Stomach smooth muscle (tissue), 2 donors: Measurements from ENCODE around the gene FMN1.

Experiments used
- H3K27ac ChIP-seq: one replicate; pipeline ENCODE4 v1.7.0; 2013; ENCODE audit warnings: mild to moderate bottlenecking, low read length, inconsistent platforms
- H3K27me3 ChIP-seq, 2 donors: one replicate each; pipeline ENCODE4 v1.7.0; 2013; ENCODE audit warnings: low read length in 2 of 2; ENCODE audit not compliant: insufficient read depth in 2 of 2, control insufficient read depth in 1 of 2
- H3K36me3 ChIP-seq, 2 donors: one replicate each; pipeline ENCODE4 v1.7.0; 2013; ENCODE audit warnings: low read length in 2 of 2; ENCODE audit not compliant: control insufficient read depth in 2 of 2, insufficient read depth in 2 of 2
- H3K4me1 ChIP-seq: one replicate; pipeline ENCODE4 v1.7.0; 2013; ENCODE audit warnings: low read length; ENCODE audit not compliant: control insufficient read depth, insufficient read depth
- H3K4me3 ChIP-seq, 2 donors: one replicate each; pipeline ENCODE4 v1.7.0; 2013; ENCODE audit warnings: low read length in 2 of 2
- H3K9ac ChIP-seq, 2 donors: one replicate each; pipeline ENCODE4 v1.7.0; 2013; ENCODE audit warnings: low read length in 2 of 2, mild to moderate bottlenecking in 1 of 2
- H3K9me3 ChIP-seq, 2 donors: one replicate each; pipeline ENCODE4 v1.7.0; 2013; ENCODE audit warnings: low read length in 2 of 2; ENCODE audit not compliant: control insufficient read depth in 2 of 2
- donor health status: healthy.
- donor health status: Pancreatic carcinoma.

The FMN1 gene, protein sequence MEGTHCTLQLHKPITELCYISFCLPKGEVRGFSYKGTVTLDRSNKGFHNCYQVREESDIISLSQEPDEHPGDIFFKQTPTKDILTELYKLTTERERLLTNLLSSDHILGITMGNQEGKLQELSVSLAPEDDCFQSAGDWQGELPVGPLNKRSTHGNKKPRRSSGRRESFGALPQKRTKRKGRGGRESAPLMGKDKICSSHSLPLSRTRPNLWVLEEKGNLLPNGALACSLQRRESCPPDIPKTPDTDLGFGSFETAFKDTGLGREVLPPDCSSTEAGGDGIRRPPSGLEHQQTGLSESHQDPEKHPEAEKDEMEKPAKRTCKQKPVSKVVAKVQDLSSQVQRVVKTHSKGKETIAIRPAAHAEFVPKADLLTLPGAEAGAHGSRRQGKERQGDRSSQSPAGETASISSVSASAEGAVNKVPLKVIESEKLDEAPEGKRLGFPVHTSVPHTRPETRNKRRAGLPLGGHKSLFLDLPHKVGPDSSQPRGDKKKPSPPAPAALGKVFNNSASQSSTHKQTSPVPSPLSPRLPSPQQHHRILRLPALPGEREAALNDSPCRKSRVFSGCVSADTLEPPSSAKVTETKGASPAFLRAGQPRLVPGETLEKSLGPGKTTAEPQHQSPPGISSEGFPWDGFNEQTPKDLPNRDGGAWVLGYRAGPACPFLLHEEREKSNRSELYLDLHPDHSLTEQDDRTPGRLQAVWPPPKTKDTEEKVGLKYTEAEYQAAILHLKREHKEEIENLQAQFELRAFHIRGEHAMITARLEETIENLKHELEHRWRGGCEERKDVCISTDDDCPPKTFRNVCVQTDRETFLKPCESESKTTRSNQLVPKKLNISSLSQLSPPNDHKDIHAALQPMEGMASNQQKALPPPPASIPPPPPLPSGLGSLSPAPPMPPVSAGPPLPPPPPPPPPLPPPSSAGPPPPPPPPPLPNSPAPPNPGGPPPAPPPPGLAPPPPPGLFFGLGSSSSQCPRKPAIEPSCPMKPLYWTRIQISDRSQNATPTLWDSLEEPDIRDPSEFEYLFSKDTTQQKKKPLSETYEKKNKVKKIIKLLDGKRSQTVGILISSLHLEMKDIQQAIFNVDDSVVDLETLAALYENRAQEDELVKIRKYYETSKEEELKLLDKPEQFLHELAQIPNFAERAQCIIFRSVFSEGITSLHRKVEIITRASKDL (N-terminal part only)

DNA sequence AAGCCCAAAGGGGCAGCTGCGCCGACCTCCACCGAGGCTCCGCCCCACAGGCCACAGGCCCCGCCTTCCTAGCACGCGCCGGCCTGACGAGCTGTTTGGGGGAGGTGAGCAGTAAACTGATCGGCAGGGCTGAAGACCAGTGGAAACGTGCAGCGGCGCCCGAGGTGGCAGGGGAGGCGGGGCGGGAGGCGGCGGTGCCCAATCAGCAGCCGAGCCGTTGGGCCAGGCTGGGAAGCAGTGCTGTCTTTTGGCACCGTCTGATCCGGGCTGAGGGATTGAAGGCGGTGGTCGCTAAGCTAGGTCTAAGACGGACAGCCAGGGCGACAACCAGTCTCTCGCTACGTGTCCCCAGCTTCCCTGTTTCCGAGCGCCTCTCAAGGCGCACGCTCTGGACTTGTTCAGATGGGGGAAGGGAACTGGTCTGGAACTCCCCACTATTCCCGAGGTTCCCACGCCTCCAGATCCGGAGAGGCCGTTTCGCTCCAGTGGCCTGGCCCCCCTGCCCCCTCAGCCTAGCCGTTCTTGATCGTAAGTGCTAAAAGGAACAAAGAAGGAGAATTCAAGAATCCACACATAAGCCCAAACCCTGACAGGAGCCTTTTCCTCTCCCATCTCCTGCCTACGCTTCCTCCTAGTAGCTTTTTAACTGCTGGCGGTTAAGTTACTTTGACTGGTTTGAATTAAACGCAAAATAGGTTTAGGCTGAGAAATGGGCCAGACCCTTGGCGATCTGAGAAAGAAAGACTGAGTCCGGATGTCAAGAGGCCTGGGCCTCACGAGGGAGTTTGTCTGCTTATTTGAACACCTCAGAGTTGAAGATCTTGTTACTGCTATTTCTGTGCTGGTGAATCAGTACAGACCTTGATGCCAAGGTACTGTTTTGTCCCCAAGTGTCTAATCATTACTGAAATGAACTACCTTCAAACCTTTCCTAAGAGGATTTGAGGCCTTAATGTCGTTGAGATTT, at the start of gene FMN1:
Gene FMN1 (minus strand): TSS at position 11 of the 967 bp plus-strand sequence. CDS start 39,800 bp downstream, outside the sequence.
- H3K27me3 ChIP-seq: no peaks in the 10 kb centered on the region
- H3K36me3 ChIP-seq: no peaks in the 10 kb centered on the region
- no peaks in the 10 kb centered on the region for H3K9me3 ChIP-seq
- H3K4me1 ChIP-seq: peaks cover 10% of the 10 kb centered on the region
- H3K27ac ChIP-seq: peak within 1 kb of the TSS; percentile 64
- H3K4me3 ChIP-seq: peak within 1 kb of the TSS; percentile 79 to 86
- H3K9ac ChIP-seq: peak within 1 kb of the TSS; percentile 74 to 86

DNA sequence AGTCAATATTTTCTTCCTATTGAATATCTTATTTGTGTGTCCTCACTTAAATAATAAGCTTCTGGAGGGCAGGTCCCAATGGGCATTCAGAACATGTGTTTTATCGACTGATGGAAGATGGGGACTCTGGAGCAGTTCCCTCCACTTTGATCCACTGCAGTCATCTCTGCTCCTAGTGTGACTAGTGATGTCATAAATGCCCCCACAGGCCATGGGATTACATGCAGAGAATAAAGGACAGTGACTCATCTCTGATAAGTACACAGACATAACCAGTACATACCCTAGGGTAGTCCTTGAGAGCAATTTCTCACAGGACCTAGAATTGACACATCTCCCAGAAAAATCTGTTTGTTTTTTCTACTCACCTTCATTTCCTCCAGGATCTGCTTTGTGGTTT, 49.4 kb upstream of the FMN1 start:
- Histone ChIP-seq H3K9ac (no peak overlapping the region), H3K4me1 (no peaks in the 10 kb centered on the region), H3K27ac (no peak overlapping the region), H3K4me3 (no peak overlapping the region), H3K36me3 (no peaks in the 10 kb centered on the region), H3K27me3 (no peaks in the 10 kb centered on the region), H3K9me3 (no peaks in the 10 kb centered on the region)

- Histone ChIP-seq H3K9ac (no peak overlapping the region), H3K4me3 (no peak overlapping the region), H3K36me3 (no peaks in the 10 kb centered on the region), H3K27ac (no peak overlapping the region), H3K9me3 (no peaks in the 10 kb centered on the region), H3K4me1 (no peaks in the 10 kb centered on the region), H3K27me3 (no peaks in the 10 kb centered on the region)
These were observed 48.9 kb upstream of the FMN1 start for GRCh38 chr15:33243393-33243792.

- Histone ChIP-seq H3K4me1 (no peaks in the 10 kb centered on the region), H3K9ac (no peak overlapping the region), H3K27me3 (no peaks in the 10 kb centered on the region), H3K9me3 (no peaks in the 10 kb centered on the region), H3K36me3 (no peaks in the 10 kb centered on the region), H3K4me3 (no peak overlapping the region), H3K27ac (no peak overlapping the region)
These were observed 48.2 kb upstream of the FMN1 start for GRCh38 chr15:33242669-33243191.

GRCh38 chr15:33242165-33242564, 47.7 kb upstream of the FMN1 start:
- no peaks in the 10 kb centered on the region for H3K36me3 ChIP-seq
- no peaks in the 10 kb centered on the region for H3K27me3 ChIP-seq
- no peaks in the 10 kb centered on the region for H3K9me3 ChIP-seq
- H3K4me3 ChIP-seq: no peak overlapping the region
- H3K9ac ChIP-seq: no peak overlapping the region
- H3K27ac ChIP-seq: no peak overlapping the region
- H3K4me1 ChIP-seq: no peaks in the 10 kb centered on the region

GRCh38 chr15:33236841-33237509, 42.5 kb upstream of the FMN1 start:
- Histone ChIP-seq H3K27ac (no peak overlapping the region), H3K4me1 (no peaks in the 10 kb centered on the region), H3K9ac (no peak overlapping the region), H3K9me3 (no peaks in the 10 kb centered on the region), H3K36me3 (no peaks in the 10 kb centered on the region), H3K27me3 (peaks cover 0 to 2% of the 10 kb centered on the region in 2 donors), H3K4me3 (no peak overlapping the region)

GRCh38 chr15:33234020-33234461, 39.5 kb upstream of the FMN1 start:
- H3K9me3 ChIP-seq: no peaks in the 10 kb centered on the region
- H3K9ac ChIP-seq: no peak overlapping the region
- no peak overlapping the region for H3K27ac ChIP-seq
- no peaks in the 10 kb centered on the region for H3K4me1 ChIP-seq
- H3K36me3 ChIP-seq: no peaks in the 10 kb centered on the region
- H3K27me3 ChIP-seq: peaks cover 0 to 2% of the 10 kb centered on the region in 2 donors
- no peak overlapping the region for H3K4me3 ChIP-seq

DNA sequence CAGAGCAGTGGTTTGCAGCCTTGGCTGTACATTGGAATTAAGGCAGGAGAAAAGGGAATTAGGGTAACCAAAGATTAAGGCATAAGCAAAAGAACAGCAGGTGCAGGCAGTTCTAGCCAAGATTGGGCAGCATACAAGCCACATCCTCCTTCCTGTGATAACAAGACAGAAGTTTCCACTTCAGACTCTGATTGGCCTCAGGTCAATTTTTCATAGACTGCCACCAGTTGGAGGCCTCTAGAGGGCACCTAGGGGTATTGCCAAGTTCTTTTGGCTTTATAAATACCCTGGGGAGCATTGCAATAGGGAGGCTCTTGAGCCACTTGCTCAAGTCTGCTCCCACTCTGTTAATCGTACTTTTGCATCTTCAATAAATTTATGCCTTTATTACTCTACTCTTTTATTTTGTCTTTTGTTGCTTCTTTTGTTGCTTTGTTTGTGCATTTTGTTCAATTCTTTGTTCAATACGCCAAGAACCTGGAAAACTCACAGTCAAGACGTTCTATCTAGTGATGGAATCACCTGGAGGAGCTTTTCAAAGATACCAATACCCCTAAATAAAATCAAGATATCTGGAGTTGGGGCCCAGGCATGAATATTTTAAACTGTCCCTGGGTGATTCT, 32.2 kb upstream of the FMN1 start:
- H3K4me3 ChIP-seq: no peak overlapping the region
- no peaks in the 10 kb centered on the region for H3K9me3 ChIP-seq
- H3K27me3 ChIP-seq: no peaks in the 10 kb centered on the region
- H3K4me1 ChIP-seq: no peaks in the 10 kb centered on the region
- H3K36me3 ChIP-seq: no peaks in the 10 kb centered on the region
- H3K27ac ChIP-seq: no peak overlapping the region
- H3K9ac ChIP-seq: no peak overlapping the region

GRCh38 chr15:33218071-33218491, 23.6 kb upstream of the FMN1 start:
- no peaks in the 10 kb centered on the region for H3K4me1 ChIP-seq
- peaks cover 0 to 2% of the 10 kb centered on the region in 2 donors for H3K27me3 ChIP-seq
- no peak overlapping the region for H3K9ac ChIP-seq
- no peak overlapping the region for H3K4me3 ChIP-seq
- H3K27ac ChIP-seq: no peak overlapping the region
- H3K9me3 ChIP-seq: no peaks in the 10 kb centered on the region
- no peaks in the 10 kb centered on the region for H3K36me3 ChIP-seq
